Neutrophil (primary cell): ENCODE data around the gene SLC16A8.
A peak's percentile ranks its signal among the peaks of the same experiment; 100 is the strongest.

Experiments used
- H3K27ac ChIP-seq: fragments of 200-600 bp; sonication (generic); 2 replicates; pipeline ENCODE4 v1.5.1; 2016; ENCODE audit warnings: mild to moderate bottlenecking, moderate library complexity
- H3K27me3 ChIP-seq: fragments of 200-600 bp; sonication (generic); 2 replicates; pipeline ENCODE4 v1.6.0; 2016; ENCODE audit warnings: mild to moderate bottlenecking
- H3K36me3 ChIP-seq: fragments of 200-600 bp; sonication (generic); 2 replicates; pipeline ENCODE4 v1.5.1; 2017
- H3K4me1 ChIP-seq, 2 experiments: fragments of 200-600 bp in 1 of 2; sonication (generic) in 1 of 2; 1 replicate in 1 of 2; 2 replicates in 1 of 2; pipeline versions ENCODE4 v1.5.1 to v1.6.1; 2013 to 2016; ENCODE audit warnings: low read depth in 1 of 2, low read length in 1 of 2, mild to moderate bottlenecking in 1 of 2, moderate library complexity in 1 of 2; ENCODE audit not compliant: control insufficient read depth in 1 of 2, insufficient read depth in 1 of 2
- H3K4me3 ChIP-seq, 2 experiments: fragments of 200-600 bp in 1 of 2; sonication (generic) in 1 of 2; 1 replicate in 1 of 2; 2 replicates in 1 of 2; pipeline ENCODE4 v1.5.1; 2013 to 2016; ENCODE audit warnings: low read depth in 1 of 2, low read length in 1 of 2, mild to moderate bottlenecking in 1 of 2, moderate library complexity in 1 of 2
- H3K9me3 ChIP-seq: fragments of 200-600 bp; sonication (generic); 2 replicates; pipeline ENCODE4 v1.5.1; 2016
- CTCF ChIP-seq: fragments of 200-600 bp; sonication (generic); IDR thresholded peaks from 2 replicates; pipeline ENCODE4 v1.5.1; 2016; ENCODE audit warnings: antibody characterized with exemption

Gene SLC16A8

GRCh38 chr22:38115423-38116205 lies 31.6 kb upstream of the SLC16A8 start:
- H3K27me3 ChIP-seq: no peaks in the 10 kb centered on the region
- no peak overlapping the region for H3K27ac ChIP-seq
- no peak overlapping the region for H3K4me3 ChIP-seq
- peaks cover 22% of the 10 kb centered on the region for H3K36me3 ChIP-seq
- TF ChIP-seq CTCF: no peak
- H3K9me3 ChIP-seq: no peaks in the 10 kb centered on the region
- peaks cover 0 to 3% of the 10 kb centered on the region in 2 experiments for H3K4me1 ChIP-seq

GRCh38 chr22:38114484-38115398 lies 30.8 kb upstream of the SLC16A8 start:
- peaks cover 0 to 3% of the 10 kb centered on the region in 2 experiments for H3K4me1 ChIP-seq
- peak; percentile 90 for TF ChIP-seq CTCF
- no peak overlapping the region for H3K4me3 ChIP-seq
- H3K27me3 ChIP-seq: no peaks in the 10 kb centered on the region
- no peaks in the 10 kb centered on the region for H3K9me3 ChIP-seq
- no peak overlapping the region for H3K27ac ChIP-seq
- peaks cover 22% of the 10 kb centered on the region for H3K36me3 ChIP-seq

- Histone ChIP-seq H3K27ac (no peak overlapping the region), H3K4me1 (peaks cover 0 to 3% of the 10 kb centered on the region in 2 experiments), H3K36me3 (peaks cover 19% of the 10 kb centered on the region), H3K27me3 (no peaks in the 10 kb centered on the region), H3K4me3 (no peak overlapping the region), H3K9me3 (no peaks in the 10 kb centered on the region)
- TF ChIP-seq CTCF: no peak
These were observed 28.4 kb upstream of the SLC16A8 start for GRCh38 chr22:38112381-38112780.

GRCh38 chr22:38111925-38112355 lies 28.0 kb upstream of the SLC16A8 start:
- no peak for TF ChIP-seq CTCF
- Histone ChIP-seq H3K36me3 (peaks cover 19% of the 10 kb centered on the region), H3K4me3 (no peak overlapping the region), H3K9me3 (no peaks in the 10 kb centered on the region), H3K27me3 (no peaks in the 10 kb centered on the region), H3K4me1 (peaks cover 0 to 3% of the 10 kb centered on the region in 2 experiments), H3K27ac (no peak overlapping the region)

GRCh38 chr22:38110863-38111852 lies 27.2 kb upstream of the SLC16A8 start:
- no peak overlapping the region for H3K4me3 ChIP-seq
- H3K27me3 ChIP-seq: no peaks in the 10 kb centered on the region
- H3K36me3 ChIP-seq: peaks cover 19% of the 10 kb centered on the region
- H3K9me3 ChIP-seq: no peaks in the 10 kb centered on the region
- peaks cover 0 to 3% of the 10 kb centered on the region in 2 experiments for H3K4me1 ChIP-seq
- TF ChIP-seq CTCF: no peak
- no peak overlapping the region for H3K27ac ChIP-seq
